H1 (cell line): Measurements from ENCODE around the gene KRT75. TPM values are rescaled to one million over a fixed set of nuclear protein-coding genes. Genes with fewer than 3 reads are reported as not detected.

ENCODE experiments used
- CTCF ChIA-PET: fragments of 300-600 bp; sonication (Branson Sonifier 250); formaldehyde crosslinking; loops from one replicate; lab custom pipeline; 2021; ENCODE audit not compliant: partially characterized antibody; lab: Charles Lee
- POLR2A ChIA-PET: fragments of 300-600 bp; sonication (Branson Sonifier 250); formaldehyde crosslinking; loops from one replicate; lab custom pipeline; 2021; ENCODE audit warnings: inconsistent platforms; ENCODE audit not compliant: partially characterized antibody; lab: Charles Lee
- DNase-seq, 2 experiments: peaks; one replicate each; pipeline versions ENCODE4 v3.0.0 to v3.0.0-alpha.2; 2010 to 2022; ENCODE audit warnings: low spot score in 2 of 2, low read depth in 1 of 2, mixed read lengths in 1 of 2
- FAIRE-seq: peaks from 2 replicates; lab custom pipeline; 2011; peaks lifted over from hg19 to GRCh38; lab: Jason Lieb, UNC
- H2AFZ ChIP-seq: 2 replicates; pipeline ENCODE4 v1.8.1; 2012; ENCODE audit warnings: low read length, inconsistent platforms
- H2AK5ac ChIP-seq: 2 replicates; pipeline ENCODE4 v1.6.1; 2013; ENCODE audit warnings: low read depth, low read length
- H2BK120ac ChIP-seq: replicated peaks from 2 replicates; pipeline ENCODE3; 2013; ENCODE audit warnings: low read depth, low read length, inconsistent platforms
- H2BK12ac ChIP-seq: 2 replicates; pipeline ENCODE4 v1.6.1; 2013; ENCODE audit warnings: low read depth, low read length
- H2BK15ac ChIP-seq: 2 replicates; pipeline ENCODE4 v1.6.1; 2013; ENCODE audit warnings: low read length
- H2BK20ac ChIP-seq: 2 replicates; pipeline ENCODE4 v1.6.1; 2013; ENCODE audit warnings: low read length
- H2BK5ac ChIP-seq: 2 replicates; pipeline ENCODE4 v1.6.1; 2013; ENCODE audit warnings: low read depth, low read length
- H3K14ac ChIP-seq: 2 replicates; pipeline ENCODE4 v1.6.1; 2013; ENCODE audit warnings: inconsistent platforms; ENCODE audit not compliant: insufficient read length
- H3K18ac ChIP-seq: 2 replicates; pipeline ENCODE4 v1.6.1; 2013; ENCODE audit warnings: low read length; ENCODE audit errors: extremely low read depth
- H3K23ac ChIP-seq: 2 replicates; pipeline ENCODE4 v1.6.1; 2013; ENCODE audit warnings: inconsistent platforms; ENCODE audit not compliant: insufficient read length
- H3K23me2 ChIP-seq: 2 replicates; pipeline ENCODE4 v1.6.1; 2013; ENCODE audit warnings: low read depth, low read length
- H3K27ac ChIP-seq: 2 replicates; pipeline ENCODE4 v1.6.1; 2011; ENCODE audit warnings: low read depth, low read length, inconsistent platforms
- H3K27me3 ChIP-seq, 4 experiments: replicated peaks in 1 of 4; 1 replicate in 1 of 4; 2 replicates in 3 of 4; pipeline versions ENCODE4 v1.6.1 to v1.8.1; 2011 to 2013; ENCODE audit warnings: low read length in 3 of 4, mild to moderate bottlenecking in 3 of 4, inconsistent platforms in 2 of 4, mixed read lengths in 2 of 4, moderate library complexity in 1 of 4; ENCODE audit not compliant: control insufficient read depth in 3 of 4, insufficient read depth in 3 of 4; ENCODE audit errors: extremely low read depth in 1 of 4
- H3K36me3 ChIP-seq, 4 experiments: 2 replicates each; pipeline versions ENCODE4 v1.6.1 to v1.8.1; 2011 to 2013; ENCODE audit warnings: mild to moderate bottlenecking in 4 of 4, low read length in 3 of 4, moderate library complexity in 2 of 4, control low read depth in 1 of 4, inconsistent platforms in 1 of 4; ENCODE audit not compliant: insufficient read depth in 4 of 4, control insufficient read depth in 2 of 4
- H3K4ac ChIP-seq: replicated peaks from 2 replicates; pipeline ENCODE3; 2013; ENCODE audit warnings: low read length, low read depth, mixed read lengths, inconsistent platforms; ENCODE audit not compliant: insufficient read length
- H3K4me1 ChIP-seq, 4 experiments: replicated peaks in 1 of 4; 1 replicate in 1 of 4; 2 replicates in 3 of 4; pipeline versions ENCODE4 v1.6.1 to v1.8.1; 2011 to 2013; ENCODE audit warnings: low read length in 3 of 4, inconsistent platforms in 2 of 4, mixed read lengths in 1 of 4; ENCODE audit not compliant: insufficient read depth in 4 of 4, control insufficient read depth in 3 of 4
- H3K4me2 ChIP-seq, 2 experiments: 2 replicates each; pipeline versions ENCODE4 v1.6.1 to v1.8.1; 2011 to 2013; ENCODE audit warnings: low read depth in 2 of 2, low read length in 2 of 2, control low read depth in 1 of 2, inconsistent platforms in 1 of 2, mild to moderate bottlenecking in 1 of 2; ENCODE audit not compliant: insufficient read depth in 1 of 2
- H3K4me3 ChIP-seq, 4 experiments: fragments of 200-600, 300-600 bp in 1 of 4; sonication (generic), shearing (Covaris generic), sonication (Bioruptor Twin) in 1 of 4; 2 replicates each; pipeline versions ENCODE4 v1.5.1 to v1.8.1; 2011 to 2016; ENCODE audit warnings: low read length in 4 of 4, low read depth in 3 of 4, control low read depth in 2 of 4, inconsistent platforms in 2 of 4, mild to moderate bottlenecking in 2 of 4, mixed read lengths in 1 of 4, moderate library complexity in 1 of 4; ENCODE audit not compliant: insufficient read depth in 2 of 4; ENCODE audit errors: extremely low read depth in 1 of 4
- H3K56ac ChIP-seq: replicated peaks from 2 replicates; pipeline ENCODE3; 2013; ENCODE audit warnings: low read depth, mild to moderate bottlenecking, mixed read lengths, low read length, inconsistent platforms; ENCODE audit not compliant: insufficient read length
- H3K79me1 ChIP-seq: 2 replicates; pipeline ENCODE4 v1.6.1; 2013; ENCODE audit warnings: low read depth, low read length, control low read depth
- H3K79me2 ChIP-seq, 2 experiments: 2 replicates each; pipeline versions ENCODE4 v1.6.1 to v1.8.1; 2012 to 2013; ENCODE audit warnings: low read length in 2 of 2, mild to moderate bottlenecking in 2 of 2, inconsistent platforms in 1 of 2; ENCODE audit not compliant: insufficient read depth in 2 of 2, control insufficient read depth in 1 of 2
- H3K9ac ChIP-seq, 4 experiments: replicated peaks in 1 of 4; 1 replicate in 1 of 4; 2 replicates in 3 of 4; pipeline versions ENCODE4 v1.6.1 to v1.8.1; 2011 to 2013; ENCODE audit warnings: low read depth in 3 of 4, low read length in 3 of 4, control low read depth in 2 of 4, mild to moderate bottlenecking in 2 of 4, moderate library complexity in 2 of 4, inconsistent platforms in 1 of 4; ENCODE audit errors: extremely low read depth in 1 of 4
- H3K9me3 ChIP-seq, 2 experiments: 2 replicates each; pipeline versions ENCODE4 v1.6.1 to v1.8.1; 2012 to 2013; ENCODE audit warnings: mild to moderate bottlenecking in 2 of 2, moderate library complexity in 2 of 2, control low read depth in 1 of 2, inconsistent platforms in 1 of 2, low read depth in 1 of 2, low read length in 1 of 2, mixed read lengths in 1 of 2; ENCODE audit not compliant: insufficient read depth in 2 of 2
- H4K20me1 ChIP-seq, 2 experiments: replicated peaks in 1 of 2; 2 replicates each; pipeline versions ENCODE3 to v1.8.1; 2011 to 2013; ENCODE audit warnings: inconsistent platforms in 2 of 2, low read length in 2 of 2, mild to moderate bottlenecking in 1 of 2; ENCODE audit not compliant: insufficient read depth in 2 of 2, control insufficient read depth in 1 of 2
- H4K5ac ChIP-seq: 2 replicates; pipeline ENCODE4 v1.6.1; 2013; ENCODE audit warnings: low read length, low read depth, mixed read lengths, inconsistent platforms; ENCODE audit not compliant: insufficient read length
- H4K8ac ChIP-seq: 2 replicates; pipeline ENCODE4 v1.8.0; 2013; ENCODE audit warnings: mild to moderate bottlenecking, moderate library complexity, low read length, inconsistent platforms; ENCODE audit not compliant: insufficient read depth; ENCODE audit errors: extremely low read depth
- H4K91ac ChIP-seq: replicated peaks from 2 replicates; pipeline ENCODE3; 2013; ENCODE audit warnings: low read length, mixed read lengths, inconsistent platforms; ENCODE audit not compliant: insufficient read length
- CBX5 ChIP-seq: fragments of 300-800, 300-1000 bp; sonication (generic); IDR thresholded peaks from 2 replicates; pipeline ENCODE4 v1.7.1; 2016; ENCODE audit warnings: antibody characterized with exemption, low read length, low read depth
- NRF1 ChIP-seq: IDR thresholded peaks from 2 replicates; pipeline ENCODE4 v1.6.1; 2011; ENCODE audit warnings: mild to moderate bottlenecking, low read depth, low read length, improper control_type of control experiment
- POLR2AphosphoS5 ChIP-seq: IDR thresholded peaks from 2 replicates; pipeline ENCODE4 v1.6.1; 2011; ENCODE audit warnings: low read depth, low read length
- USF2 ChIP-seq: IDR thresholded peaks from 2 replicates; pipeline ENCODE4 v1.6.1; 2011; ENCODE audit warnings: low read length, improper control_type of control experiment
- ZNF274 ChIP-seq: IDR thresholded peaks from 2 replicates; pipeline ENCODE4 v1.7.0; 2012; ENCODE audit warnings: low read length, borderline replicate concordance; ENCODE audit errors: extremely low read depth
- WGBS, 2 experiments: shearing (Covaris generic) in 1 of 2; methylation state at CpG; one replicate each; pipeline versions ENCODE4 v1.1.6 to v1.1.7; 2013 to 2015; ENCODE audit warnings: low lambda C conversion rate in 2 of 2, mixed read lengths in 2 of 2, inconsistent platforms in 1 of 2, low coverage in 1 of 2, missing lambda C conversion rate in 1 of 2; ENCODE audit not compliant: insufficient replicate concordance in 2 of 2, insufficient coverage in 1 of 2, insufficient read length in 1 of 2; ENCODE audit errors: extremely low coverage in 1 of 2, missing lambda C conversion rate in 1 of 2; 5-methylcytosine and 5-hydroxymethylcytosine counted together
- polyA plus RNA-seq, 7 experiments: library from polyadenylated mRNA; depleted of rRNA in 3 of 7; stranded (reverse) in 5 of 7; unstranded in 2 of 7; fragments of >200 nt in 5 of 7; fragments of 200-250 nt in 2 of 7; gene quantifications; 1 replicate in 5 of 7; 2 replicates in 1 of 7; 4 replicates in 1 of 7; pipeline versions ENCODE4 v1.2.1 to v1.2.3, GENCODE V29; 2011 to 2013; ENCODE audit warnings: missing spikeins in 2 of 7, mixed read lengths in 2 of 7
- total RNA-seq: library from RNA; stranded (reverse); fragmentation: NEBNext Ultra II Directional; extraction: Animal tissue kit (Norgen Biotek cat#: 25700); gene quantifications from 2 replicates; pipeline ENCODE4 v1.2.1, GENCODE V29; 2021

KRT75 gene
- total and polyA plus RNA-seq, 2 of the 8 experiments (the other 6 are each of a cell fraction or from before 2014, with no cell fraction given): not detected

DNA sequence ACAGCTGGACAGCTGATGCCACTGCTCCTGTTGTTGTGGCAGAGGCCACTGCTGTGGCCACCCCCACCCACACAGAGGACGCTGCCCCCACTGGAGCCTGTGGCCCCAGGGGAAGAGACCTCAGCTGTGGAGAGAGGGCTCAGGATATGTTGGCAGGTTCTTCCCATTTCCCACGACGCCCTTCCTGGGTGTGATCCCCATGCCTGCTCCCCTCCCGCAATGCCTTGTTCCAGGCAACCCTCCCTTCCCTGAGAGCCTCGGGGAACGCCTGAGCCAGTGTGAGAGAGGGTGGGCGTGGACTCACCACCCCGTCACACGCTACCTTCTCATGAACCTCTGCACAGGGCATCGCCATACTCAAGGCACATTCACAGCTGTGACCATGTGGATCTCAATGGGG, 22.4 kb downstream of the KRT75 start:
- Histone ChIP-seq H2BK15ac (no peak overlapping the region), H4K5ac (no peak overlapping the region), H2BK20ac (no peak overlapping the region), H3K27me3 (no peaks in the 10 kb centered on the region), H2BK5ac (no peak overlapping the region), H2BK120ac (no peak overlapping the region), H3K9me3 (peaks cover 2 to 11% of the 10 kb centered on the region in 2 experiments; a peak in 1 of 4 replicates), H3K4me2 (no peak overlapping the region), H3K23me2 (no peaks in the 10 kb centered on the region), H3K79me1 (no peaks in the 10 kb centered on the region), H3K79me2 (no peaks in the 10 kb centered on the region), H3K56ac (no peak overlapping the region), H4K20me1 (no peaks in the 10 kb centered on the region), H2AK5ac (no peak overlapping the region), H3K36me3 (no peaks in the 10 kb centered on the region), H3K4ac (no peak overlapping the region), H3K4me3 (no peak overlapping the region), H3K23ac (no peak overlapping the region), H2AFZ (no peak overlapping the region), H3K18ac (no peak overlapping the region), H2BK12ac (no peak overlapping the region), H3K27ac (no peak overlapping the region), H3K9ac (no peak overlapping the region), H3K14ac (no peak overlapping the region), H4K91ac (no peak overlapping the region), H4K8ac (no peak overlapping the region; the same call in 1 of the 2 replicates), H3K4me1 (no peaks in the 10 kb centered on the region)
- no peak for DNase-seq
- no peak for FAIRE-seq
- ChIA-PET POLR2A (no interaction called here), CTCF (interaction anchor here (1.0 to 7.8 kb wide), 8 partner anchors 11 to 171 kb away, joined by 3 to 46 read pairs (median 9); partner anchors contain the start of gene KRT5)
- no peak for TF ChIP-seq POLR2AphosphoS5
- no peak for TF ChIP-seq ZNF274
- TF ChIP-seq USF2: no peak
- no peak for TF ChIP-seq NRF1
- no peak for TF ChIP-seq CBX5
- whole genome bisulfite sequencing, 2 experiments: 94% methylated on average over 8 of the region's 10 CpGs; no CpG with 5 or more reads in 1 of the 2 experiments
